Activated T-cell treated with anti-CD3 and anti-CD28 coated beads, Interleukin-2, amount 50 U/mL, for 4 hours (primary cell): Measurements from ENCODE around the gene SMOC2. TPM values are rescaled to one million over a fixed set of nuclear protein-coding genes. Genes with fewer than 3 reads are reported as not detected.

ENCODE experiments used
- ATAC-seq, 2 donors: fragments of 200-7000 bp; cut with Tn5 transposase; one replicate each; pipeline ENCODE4 v1.10.0; 2021
- DNase-seq: peaks from one replicate; pipeline ENCODE4 v3.0.0-alpha.2; 2020
- H3K27me3 Mint-ChIP-seq: one replicate; pipeline ENCODE4 v1.8.0; 2021; ENCODE audit warnings: low read depth, mixed read lengths
- H3K36me3 Mint-ChIP-seq: one replicate; pipeline ENCODE4 v1.8.0; 2022; ENCODE audit warnings: mixed read lengths; ENCODE audit not compliant: insufficient read depth
- H3K4me1 Mint-ChIP-seq: one replicate; pipeline ENCODE4 v1.8.0; 2021; ENCODE audit warnings: low read depth, mixed read lengths
- H3K4me3 Mint-ChIP-seq: one replicate; pipeline ENCODE4 v1.8.0; 2021; ENCODE audit warnings: mild to moderate bottlenecking, moderate library complexity, mixed read lengths
- H3K9me3 Mint-ChIP-seq: one replicate; pipeline ENCODE4 v1.8.0; 2021; ENCODE audit warnings: mixed read lengths
- total RNA-seq, 3 donors: library from RNA; stranded (reverse); gene quantifications; one replicate each; pipeline ENCODE4 v1.2.1, GENCODE V29; 2021

The SMOC2 gene
- total RNA-seq, 3 donors from 2014 or later = 0.08 to 0.11 (median 0.10) TPM

GRCh38 chr6:168518348-168518745, 77.4 kb downstream of the SMOC2 start:
- no peak overlapping the region for H3K4me3 Mint-ChIP-seq

GRCh38 chr6:168518867-168519266, 77.9 kb downstream of the SMOC2 start:
- H3K27me3 Mint-ChIP-seq = no peaks in the 10 kb centered on the region
- H3K9me3 Mint-ChIP-seq = no peaks in the 10 kb centered on the region
- DNase-seq = no peak
- no peak for ATAC-seq
- no peaks in the 10 kb centered on the region for H3K4me1 Mint-ChIP-seq
- H3K36me3 Mint-ChIP-seq = no peaks in the 10 kb centered on the region
- no peak overlapping the region for H3K4me3 Mint-ChIP-seq

More at GRCh38 chr6:168518348-168518745, 77.4 kb downstream of the SMOC2 start:
- H3K36me3 Mint-ChIP-seq = no peaks in the 10 kb centered on the region
- H3K4me1 Mint-ChIP-seq = no peaks in the 10 kb centered on the region
- no peaks in the 10 kb centered on the region for H3K9me3 Mint-ChIP-seq
- ATAC-seq (no peak), DNase-seq (no peak)
- H3K27me3 Mint-ChIP-seq = no peaks in the 10 kb centered on the region

- no peaks in the 10 kb centered on the region for H3K4me1 Mint-ChIP-seq
- no peak for DNase-seq
- ATAC-seq = no peak
- H3K4me3 Mint-ChIP-seq = no peak overlapping the region
- H3K9me3 Mint-ChIP-seq = no peaks in the 10 kb centered on the region
- H3K36me3 Mint-ChIP-seq = no peaks in the 10 kb centered on the region
- no peaks in the 10 kb centered on the region for H3K27me3 Mint-ChIP-seq
Measured at GRCh38 chr6:168520233-168520632, 79.2 kb downstream of the SMOC2 start.

GRCh38 chr6:168524571-168525001, 83.6 kb downstream of the SMOC2 start:
- H3K9me3 Mint-ChIP-seq = no peaks in the 10 kb centered on the region
- no peaks in the 10 kb centered on the region for H3K4me1 Mint-ChIP-seq
- no peak for DNase-seq
- no peaks in the 10 kb centered on the region for H3K36me3 Mint-ChIP-seq
- no peak overlapping the region for H3K4me3 Mint-ChIP-seq
- no peak for ATAC-seq
- peaks cover 4% of the 10 kb centered on the region for H3K27me3 Mint-ChIP-seq

- no peak for DNase-seq
- peaks cover 4% of the 10 kb centered on the region for H3K27me3 Mint-ChIP-seq
- no peak overlapping the region for H3K4me3 Mint-ChIP-seq
- H3K4me1 Mint-ChIP-seq = no peaks in the 10 kb centered on the region
- H3K36me3 Mint-ChIP-seq = no peaks in the 10 kb centered on the region
- H3K9me3 Mint-ChIP-seq = no peaks in the 10 kb centered on the region
- no peak for ATAC-seq
Measured at GRCh38 chr6:168525114-168525513, 84.1 kb downstream of the SMOC2 start.

GRCh38 chr6:168525926-168526630, 85.1 kb downstream of the SMOC2 start:
- Mint-ChIP-seq H3K4me3 (no peak overlapping the region), H3K9me3 (no peaks in the 10 kb centered on the region)
- no peak for ATAC-seq

GRCh38 chr6:168526841-168527281, 85.9 kb downstream of the SMOC2 start:
- no peak overlapping the region for H3K4me3 Mint-ChIP-seq
- no peak for DNase-seq
- ATAC-seq = no peak
- peaks cover 4% of the 10 kb centered on the region for H3K27me3 Mint-ChIP-seq
- H3K9me3 Mint-ChIP-seq = no peaks in the 10 kb centered on the region
- no peaks in the 10 kb centered on the region for H3K4me1 Mint-ChIP-seq
- no peaks in the 10 kb centered on the region for H3K36me3 Mint-ChIP-seq

More at GRCh38 chr6:168525926-168526630, 85.1 kb downstream of the SMOC2 start:
- H3K36me3 Mint-ChIP-seq = no peaks in the 10 kb centered on the region
- H3K4me1 Mint-ChIP-seq = no peaks in the 10 kb centered on the region
- H3K27me3 Mint-ChIP-seq = peaks cover 4% of the 10 kb centered on the region
- no peak for DNase-seq

GRCh38 chr6:168527451-168528210, 86.6 kb downstream of the SMOC2 start:
- H3K36me3 Mint-ChIP-seq = no peaks in the 10 kb centered on the region
- no peak for DNase-seq
- no peak overlapping the region for H3K4me3 Mint-ChIP-seq
- ATAC-seq = no peak
- no peaks in the 10 kb centered on the region for H3K4me1 Mint-ChIP-seq
- H3K9me3 Mint-ChIP-seq = no peaks in the 10 kb centered on the region
- H3K27me3 Mint-ChIP-seq = peaks cover 4% of the 10 kb centered on the region

- Mint-ChIP-seq H3K4me3 (no peak overlapping the region), H3K4me1 (no peaks in the 10 kb centered on the region), H3K9me3 (no peaks in the 10 kb centered on the region), H3K27me3 (peaks cover 4% of the 10 kb centered on the region), H3K36me3 (no peaks in the 10 kb centered on the region)
- DNase-seq (no peak), ATAC-seq (no peak)
Measured at GRCh38 chr6:168528474-168529095, 87.6 kb downstream of the SMOC2 start.

GRCh38 chr6:168529214-168529613, 88.2 kb downstream of the SMOC2 start:
- H3K36me3 Mint-ChIP-seq = no peaks in the 10 kb centered on the region
- no peaks in the 10 kb centered on the region for H3K9me3 Mint-ChIP-seq
- no peak overlapping the region for H3K4me3 Mint-ChIP-seq
- ATAC-seq (no peak), DNase-seq (no peak)
- peaks cover 4% of the 10 kb centered on the region for H3K27me3 Mint-ChIP-seq
- H3K4me1 Mint-ChIP-seq = no peaks in the 10 kb centered on the region

- H3K9me3 Mint-ChIP-seq = no peaks in the 10 kb centered on the region
- peaks cover 4% of the 10 kb centered on the region for H3K27me3 Mint-ChIP-seq
- no peaks in the 10 kb centered on the region for H3K4me1 Mint-ChIP-seq
- no peak for DNase-seq
- no peak for ATAC-seq
- no peak overlapping the region for H3K4me3 Mint-ChIP-seq
- no peaks in the 10 kb centered on the region for H3K36me3 Mint-ChIP-seq
Measured at GRCh38 chr6:168530653-168531071, 89.7 kb downstream of the SMOC2 start.

GRCh38 chr6:168532070-168532469, 91.1 kb downstream of the SMOC2 start:
- H3K4me3 Mint-ChIP-seq = no peak overlapping the region
- ATAC-seq (no peak), DNase-seq (no peak)
- peaks cover 3% of the 10 kb centered on the region for H3K27me3 Mint-ChIP-seq
- no peaks in the 10 kb centered on the region for H3K4me1 Mint-ChIP-seq
- H3K9me3 Mint-ChIP-seq = no peaks in the 10 kb centered on the region
- H3K36me3 Mint-ChIP-seq = no peaks in the 10 kb centered on the region

GRCh38 chr6:168533414-168533813, 92.4 kb downstream of the SMOC2 start:
- ATAC-seq = no peak
- Mint-ChIP-seq H3K9me3 (no peaks in the 10 kb centered on the region), H3K27me3 (peaks cover 3% of the 10 kb centered on the region), H3K4me3 (no peak overlapping the region), H3K4me1 (no peaks in the 10 kb centered on the region), H3K36me3 (no peaks in the 10 kb centered on the region)
- no peak for DNase-seq

- Mint-ChIP-seq H3K4me3 (no peak overlapping the region), H3K4me1 (no peaks in the 10 kb centered on the region), H3K36me3 (no peaks in the 10 kb centered on the region), H3K27me3 (peaks cover under 1% of the 10 kb centered on the region), H3K9me3 (no peaks in the 10 kb centered on the region)
- no peak for ATAC-seq
- no peak for DNase-seq
Measured at GRCh38 chr6:168534265-168534664, 93.3 kb downstream of the SMOC2 start.
